Measurements from ENCODE around the gene TOR1AIP1.
A peak's percentile ranks its signal among the peaks of the same experiment; 100 is the strongest.

The TOR1AIP1 gene

DNA sequence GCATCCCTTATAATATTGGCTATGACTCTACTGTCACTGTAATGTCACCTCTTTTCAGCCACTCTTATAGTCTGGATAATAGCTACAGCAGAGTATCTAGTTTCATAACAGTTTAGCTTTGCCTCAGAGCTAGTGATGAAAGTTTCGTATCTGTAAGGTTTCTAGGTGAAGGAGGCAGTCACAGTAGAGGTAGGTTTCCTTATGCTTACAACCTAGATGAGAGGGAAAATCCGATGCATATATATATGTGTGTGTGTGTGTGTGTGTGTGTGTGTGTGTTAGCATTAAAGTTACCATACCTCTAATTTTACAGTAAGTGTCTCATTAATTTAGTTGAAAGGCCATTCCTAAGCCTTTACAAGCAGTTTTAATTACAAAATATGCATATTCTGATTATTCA is 2.3 kb upstream of the TOR1AIP1 start:
- DNase-seq (ENCODE audit: low read depth, low spot score), result no peak

DNA sequence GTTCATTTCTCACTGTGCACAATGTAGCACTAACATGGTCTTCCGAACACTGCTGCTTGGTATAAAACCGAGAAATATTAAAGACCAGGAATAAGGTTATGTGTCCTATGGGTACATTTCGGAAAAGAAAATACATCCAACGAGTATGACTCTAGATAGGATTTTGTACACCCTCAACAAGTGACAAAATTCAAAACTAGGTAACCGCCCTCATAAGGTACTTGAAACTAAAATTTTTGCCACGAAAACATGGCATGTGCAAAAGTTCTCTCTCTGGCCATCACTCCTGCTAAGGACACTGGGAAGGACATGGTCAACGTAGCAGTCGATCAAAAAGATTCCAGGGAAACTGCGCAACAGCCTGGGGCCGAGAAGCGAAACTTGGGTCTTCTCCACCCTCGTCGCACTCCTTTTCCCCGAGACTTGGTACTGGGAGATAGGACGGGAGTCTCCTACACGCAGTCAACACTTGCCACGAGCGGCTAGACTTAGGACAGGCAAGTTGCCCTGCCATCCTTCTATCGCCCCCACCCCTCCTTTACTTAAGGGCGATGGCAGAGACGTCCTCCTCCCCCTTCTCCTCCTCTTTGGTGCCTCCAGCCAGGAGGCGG is 338 bp upstream of the TOR1AIP1 start:
- DNase-seq (ENCODE audit: low read depth, low spot score), result no peak

DNA sequence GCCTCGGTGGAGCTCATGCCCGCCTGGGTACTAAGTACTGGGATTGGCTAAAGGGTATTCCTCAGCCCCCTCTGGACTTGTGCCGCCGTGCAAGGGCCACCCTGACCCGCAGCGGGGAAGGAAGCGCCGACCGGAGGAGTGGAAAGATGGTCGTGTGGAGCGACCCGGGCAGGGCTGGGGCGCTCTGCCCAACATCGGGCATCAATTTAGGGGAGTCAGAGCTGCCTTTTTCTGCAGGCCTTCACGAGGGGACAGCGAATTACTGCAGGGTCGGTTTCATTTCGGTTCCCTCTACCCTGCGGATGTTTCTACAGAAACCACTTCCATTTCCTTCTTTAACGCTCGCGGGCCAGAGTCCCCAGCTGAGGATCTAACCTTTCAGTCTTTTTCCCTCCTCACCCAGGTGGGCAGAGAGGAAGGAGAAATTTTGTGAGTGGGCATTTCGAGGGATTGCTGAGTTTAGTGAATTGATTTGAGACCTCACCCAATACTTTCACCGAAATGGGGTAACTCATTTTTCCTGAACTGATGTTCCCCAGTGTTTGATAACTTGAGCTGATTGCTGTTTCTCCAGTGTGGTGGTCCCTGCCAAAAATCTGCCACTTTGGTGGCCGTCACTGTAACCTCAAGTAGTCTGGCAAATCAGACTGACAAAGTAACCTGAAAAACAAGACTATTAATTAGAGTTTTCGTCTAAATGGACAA is 1.1 kb downstream of the TOR1AIP1 start:
- DNase-seq (ENCODE audit: low read depth, low spot score), result no peak

DNA sequence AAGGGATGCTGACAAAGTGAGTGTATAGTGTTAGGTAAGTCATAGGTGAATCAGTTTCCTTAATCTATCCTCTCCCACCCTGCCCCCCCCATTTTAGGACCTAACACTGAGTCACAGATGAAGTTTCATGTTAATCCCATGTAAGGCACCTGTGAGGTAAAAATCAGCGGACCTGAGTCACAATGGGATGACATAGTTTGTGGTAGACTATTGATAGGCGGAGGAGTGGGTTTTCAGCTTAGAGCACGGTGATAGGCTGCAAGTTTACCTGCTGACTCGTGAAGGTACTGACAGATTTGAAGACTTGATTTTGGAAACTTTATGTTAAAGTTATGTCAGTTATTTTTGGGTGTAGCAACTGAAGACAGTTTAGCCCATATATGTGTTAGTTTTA is 1.7 kb downstream of the TOR1AIP1 start:
- peak; percentile 42 for DNase-seq (ENCODE audit: low read depth, low spot score)

DNA sequence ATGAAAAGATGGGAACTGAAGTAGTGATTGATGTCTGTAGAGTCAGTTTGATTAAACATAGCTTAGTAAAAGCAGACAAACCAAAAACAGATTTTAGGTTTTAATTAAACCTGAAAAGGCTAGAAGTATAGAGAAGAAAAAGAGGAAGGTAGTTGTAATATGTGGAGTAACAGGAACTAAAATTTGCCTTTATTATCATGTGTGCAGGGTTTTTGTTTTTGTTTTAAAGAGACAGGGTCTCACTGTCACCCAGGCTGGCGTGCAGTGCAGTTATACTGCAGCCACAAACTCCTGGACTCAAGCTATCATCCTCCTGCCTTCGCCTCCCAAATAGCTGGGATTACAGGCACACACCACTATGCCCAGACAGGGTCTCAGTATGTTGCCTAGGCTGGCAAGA is 6.0 kb downstream of the TOR1AIP1 start:
- no peak for DNase-seq (ENCODE audit: low read depth, low spot score)

DNA sequence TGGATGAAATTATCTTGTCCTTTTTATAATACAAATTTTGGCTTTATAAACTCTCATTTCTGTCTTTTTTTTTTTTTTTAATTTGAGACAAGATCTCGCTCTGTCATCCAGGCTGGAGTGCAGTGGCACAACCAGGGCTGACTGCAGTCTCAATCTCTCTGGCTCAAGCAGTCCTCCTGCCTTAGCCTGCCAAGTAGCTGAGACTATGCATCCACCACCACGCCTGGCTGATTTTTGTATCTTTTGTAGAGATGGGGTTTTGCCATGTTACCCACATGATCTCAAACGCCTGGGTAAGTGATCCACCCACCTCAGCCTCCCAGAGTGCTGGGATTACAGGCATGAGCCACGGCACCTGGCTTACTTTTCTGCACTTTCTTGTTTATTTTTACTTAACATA is 7.5 kb downstream of the TOR1AIP1 start:
- no peak for DNase-seq (ENCODE audit: low read depth, low spot score)

DNA sequence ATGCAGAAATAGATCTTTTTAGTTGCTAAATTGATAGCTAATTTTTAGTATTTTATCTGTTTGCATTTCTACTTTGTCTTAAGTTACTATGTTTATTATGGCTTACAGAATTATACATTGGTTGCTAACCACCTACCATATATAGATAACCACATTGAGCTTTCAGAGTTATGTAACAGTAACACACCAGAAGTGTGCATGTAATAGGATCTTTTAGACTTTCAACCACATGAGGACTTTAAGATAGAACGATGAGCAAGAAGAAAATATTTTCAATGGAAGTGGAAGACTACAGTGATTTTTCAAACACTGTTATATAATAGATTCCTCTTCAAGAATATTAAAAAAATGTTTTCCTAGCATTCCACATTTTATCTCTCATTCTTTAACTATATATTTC is 28.8 kb downstream of the TOR1AIP1 start:
- no peak for DNase-seq (ENCODE audit: low read depth, low spot score)

DNA sequence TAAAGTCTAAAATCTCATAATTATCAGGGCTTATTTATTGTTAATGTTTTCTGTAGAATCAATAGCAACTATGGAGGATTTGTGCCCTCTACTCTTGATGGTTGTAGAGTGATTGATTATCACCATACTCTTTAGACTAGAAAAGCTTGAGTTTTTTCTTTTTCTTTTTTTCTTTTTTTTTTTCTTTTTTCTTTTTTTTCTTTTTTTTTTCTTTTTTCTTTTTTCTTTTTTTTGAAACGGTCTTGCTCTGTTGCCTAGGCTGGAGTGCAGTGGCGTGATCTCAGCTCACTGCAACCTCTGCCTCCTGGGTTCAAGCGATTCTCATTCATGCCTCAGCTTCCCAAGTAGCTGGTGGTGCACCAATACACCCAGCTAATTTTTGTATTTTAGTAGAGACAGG is 29.7 kb downstream of the TOR1AIP1 start:
- DNase-seq (ENCODE audit: low read depth, low spot score), result no peak

DNA sequence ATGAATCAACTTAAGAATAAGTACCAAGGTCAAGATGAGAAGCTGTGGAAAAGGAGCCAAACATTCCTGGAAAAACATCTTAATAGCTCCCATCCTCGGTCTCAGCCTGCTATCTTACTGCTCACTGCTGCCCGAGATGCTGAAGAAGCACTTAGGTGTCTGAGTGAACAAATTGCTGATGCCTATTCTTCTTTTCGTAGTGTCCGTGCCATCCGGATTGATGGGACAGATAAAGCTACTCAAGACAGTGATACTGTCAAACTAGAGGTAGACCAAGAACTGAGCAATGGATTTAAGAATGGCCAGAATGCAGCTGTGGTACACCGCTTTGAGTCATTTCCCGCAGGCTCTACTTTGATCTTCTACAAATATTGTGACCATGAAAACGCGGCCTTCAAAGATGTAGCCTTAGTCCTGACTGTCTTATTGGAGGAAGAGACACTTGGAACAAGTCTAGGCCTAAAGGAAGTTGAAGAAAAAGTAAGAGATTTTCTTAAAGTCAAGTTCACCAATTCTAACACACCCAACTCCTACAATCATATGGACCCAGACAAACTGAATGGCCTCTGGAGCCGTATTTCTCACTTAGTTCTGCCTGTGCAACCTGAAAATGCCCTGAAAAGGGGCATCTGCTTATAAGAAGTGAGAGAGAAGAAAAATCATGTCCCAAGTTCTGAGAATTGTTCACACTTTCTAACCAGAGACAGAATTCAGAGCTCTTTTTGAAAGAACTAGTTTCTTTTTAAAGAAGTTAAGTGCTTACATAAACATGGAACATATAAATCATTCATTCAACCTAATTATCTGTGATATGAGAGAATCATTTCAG is 35.7 kb downstream of the TOR1AIP1 start:
- no peak for DNase-seq (ENCODE audit: low read depth, low spot score)

DNA sequence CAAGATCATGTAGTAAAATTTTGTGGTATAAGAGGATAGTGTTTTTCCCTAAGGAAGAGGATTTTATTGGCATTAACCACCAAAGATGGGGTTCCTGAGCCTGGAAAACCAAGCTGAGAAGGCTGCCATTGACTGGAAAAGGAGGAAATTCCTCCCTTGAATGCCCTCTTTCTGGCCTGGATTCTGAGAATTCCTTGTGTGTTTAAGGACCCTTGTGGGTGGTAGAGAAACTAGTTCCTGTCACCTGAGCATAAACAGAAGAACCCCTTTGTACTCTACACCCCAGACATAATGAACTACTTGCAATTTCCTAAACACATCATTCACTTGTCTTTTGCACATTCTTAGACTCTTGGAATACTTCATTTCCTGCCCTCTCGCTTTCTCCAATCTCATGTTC is 39.4 kb downstream of the TOR1AIP1 start:
- DNase-seq (ENCODE audit: low read depth, low spot score), result peak; percentile 3

DNA sequence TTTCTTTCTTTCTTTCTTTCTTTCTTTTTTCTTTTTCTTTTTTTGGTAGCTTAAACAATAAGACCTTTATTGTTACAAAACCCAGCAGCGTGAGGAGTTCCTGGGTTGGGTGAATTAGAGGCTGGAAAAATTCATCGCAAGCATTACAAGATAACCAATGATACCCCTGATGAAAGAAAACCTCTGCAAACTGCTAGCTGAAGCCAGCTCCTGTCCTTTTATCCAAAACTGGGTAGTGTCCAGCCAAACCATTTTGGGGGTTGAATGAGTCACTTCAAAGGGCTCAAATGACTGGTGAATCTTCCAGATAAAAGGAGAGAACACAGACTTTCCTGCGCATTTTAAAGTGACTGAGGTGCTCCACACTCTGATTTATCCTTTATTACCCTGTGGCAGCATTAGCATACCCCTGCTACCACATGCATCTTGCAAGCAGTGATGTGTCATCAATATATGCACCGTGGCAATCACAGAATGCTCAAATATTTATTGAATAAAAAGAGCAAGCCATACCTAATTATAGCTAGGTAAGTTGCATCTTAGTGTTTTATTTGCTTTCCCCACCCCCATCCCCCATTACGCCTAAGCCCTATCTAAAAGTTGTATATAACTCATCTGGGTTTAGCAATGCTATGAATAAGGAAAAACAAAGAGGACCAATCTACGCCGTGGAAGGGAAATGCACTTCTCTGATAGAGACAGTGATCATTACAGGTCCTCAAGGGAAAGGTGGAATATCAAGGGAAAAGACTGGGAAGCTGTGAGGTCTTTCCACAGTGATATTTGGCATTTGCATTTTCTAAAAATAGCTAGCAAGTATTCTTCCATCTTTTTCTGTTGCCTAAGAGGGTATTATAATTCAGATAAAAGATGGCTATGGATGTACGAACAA is 40.1 kb downstream of the TOR1AIP1 start:
- DNase-seq (ENCODE audit: low read depth, low spot score), result peak; percentile 5

DNA sequence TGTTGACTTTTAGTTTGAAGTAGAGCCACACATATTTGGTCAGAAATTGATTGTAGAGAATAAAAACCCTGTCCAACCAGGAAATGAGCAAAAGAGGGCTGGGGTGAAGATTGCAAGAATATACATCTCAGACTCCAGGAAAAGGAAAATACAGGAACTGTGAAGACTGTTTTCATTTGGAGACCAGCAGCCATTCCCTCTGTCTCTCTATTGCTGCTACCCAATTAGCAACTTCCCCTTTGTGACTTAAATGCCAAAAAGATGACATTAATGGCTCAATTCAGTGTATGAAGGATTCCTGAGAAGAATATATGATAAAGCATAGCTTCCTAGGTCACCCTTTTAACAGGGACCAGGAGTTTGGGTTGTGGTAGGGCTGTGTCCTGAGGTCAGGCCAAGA is 40.9 kb downstream of the TOR1AIP1 start:
- no peak for DNase-seq (ENCODE audit: low read depth, low spot score)

DNA sequence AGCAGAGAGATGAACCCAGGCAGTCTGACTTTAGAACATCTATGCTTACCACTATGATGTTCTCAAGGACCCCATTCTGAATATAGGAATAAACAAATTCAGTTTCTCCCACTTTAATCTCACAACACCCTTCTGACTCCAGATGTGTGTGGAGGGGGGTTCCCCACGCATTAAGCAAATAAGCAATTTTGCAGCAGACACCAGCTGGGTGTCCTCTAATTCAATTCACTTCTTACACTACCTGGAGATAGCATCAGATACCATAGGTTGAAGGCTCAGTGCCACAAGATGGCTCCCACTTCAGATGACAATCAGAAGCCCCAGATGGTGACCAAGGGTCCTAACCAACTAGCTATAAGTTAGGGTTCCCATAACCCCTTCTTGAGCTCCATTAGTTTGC is 42.2 kb downstream of the TOR1AIP1 start:
- DNase-seq (ENCODE audit: low read depth, low spot score), result no peak

DNA sequence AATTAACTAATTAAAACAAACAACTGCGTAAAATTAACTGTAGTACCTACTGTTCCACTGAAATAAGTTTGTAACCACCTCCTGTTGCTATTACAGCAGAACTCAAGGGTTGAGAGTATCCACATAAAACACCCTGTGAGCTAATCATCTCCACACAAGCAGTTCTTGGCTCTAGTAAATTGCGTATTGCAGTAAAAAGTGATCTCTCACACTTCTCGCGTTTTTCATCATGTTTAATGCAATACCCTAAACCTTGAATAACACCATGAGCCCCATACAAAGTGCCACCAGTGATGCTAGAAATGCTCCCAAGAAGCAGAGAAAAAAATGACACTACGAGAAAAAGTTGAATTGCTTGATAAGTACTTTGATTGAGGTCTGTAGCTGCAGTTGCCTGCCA is 43.2 kb downstream of the TOR1AIP1 start:
- no peak for DNase-seq (ENCODE audit: low read depth, low spot score)

DNA sequence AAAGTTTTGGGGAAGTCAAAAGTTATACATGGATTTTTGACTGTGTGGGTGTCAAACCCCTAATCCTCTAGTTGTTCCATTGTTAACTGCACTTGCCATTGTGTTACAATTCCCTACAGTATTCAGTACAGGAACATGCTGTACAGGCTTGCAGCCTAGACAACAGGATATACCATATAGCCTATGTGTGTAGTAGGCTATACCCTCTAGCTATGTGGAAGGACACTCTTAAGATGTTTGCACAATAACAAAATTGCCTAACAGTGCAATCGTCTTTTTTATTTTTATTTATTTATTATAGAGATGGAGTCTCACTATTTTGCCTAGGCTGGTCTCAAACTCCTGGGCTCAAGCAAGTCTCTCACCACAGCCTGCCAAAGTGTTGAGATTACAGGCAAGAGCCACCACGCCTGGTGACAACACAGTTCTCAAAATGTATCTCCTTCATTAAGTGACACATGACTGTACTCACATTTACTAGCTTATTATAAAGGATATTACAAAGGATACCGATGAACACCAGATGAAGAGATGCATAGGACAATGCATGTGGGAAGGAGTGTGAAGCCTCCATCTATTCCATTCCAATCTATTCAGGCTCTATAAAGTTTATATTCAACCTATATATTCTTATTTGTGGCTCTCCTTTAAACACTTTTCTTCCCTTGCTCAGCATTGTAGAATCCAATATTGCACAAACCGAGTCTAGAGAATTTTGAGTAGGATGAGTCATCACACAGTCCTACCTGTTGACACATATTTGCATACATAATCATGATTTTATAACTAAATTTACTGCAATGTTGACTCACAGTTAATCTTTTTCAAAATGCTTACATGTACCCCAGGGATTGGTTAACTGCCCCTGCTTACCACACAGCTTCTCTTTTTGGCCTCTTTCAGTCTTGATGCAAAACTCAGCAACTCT is 44.1 kb downstream of the TOR1AIP1 start:
- peak; percentile 48 for DNase-seq (ENCODE audit: low read depth, low spot score)

DNA sequence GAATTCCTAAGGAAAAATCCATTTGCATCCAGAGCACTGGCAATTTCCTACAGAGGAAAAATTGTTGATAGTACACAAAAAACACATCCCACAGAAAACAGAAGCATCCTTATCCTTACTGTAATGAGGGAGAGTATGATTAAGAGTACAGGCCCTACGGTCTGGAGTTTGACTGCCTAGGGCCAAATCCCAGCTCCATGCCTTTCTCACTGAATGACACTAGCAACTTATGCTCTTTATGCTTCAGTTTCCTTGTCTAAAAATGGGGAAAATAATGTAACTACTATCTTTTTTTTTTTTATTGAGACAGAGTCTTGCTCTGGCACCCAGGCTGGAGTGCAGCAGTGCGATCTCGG is 44.7 kb downstream of the TOR1AIP1 start:
- no peak for DNase-seq (ENCODE audit: low read depth, low spot score)

DNA sequence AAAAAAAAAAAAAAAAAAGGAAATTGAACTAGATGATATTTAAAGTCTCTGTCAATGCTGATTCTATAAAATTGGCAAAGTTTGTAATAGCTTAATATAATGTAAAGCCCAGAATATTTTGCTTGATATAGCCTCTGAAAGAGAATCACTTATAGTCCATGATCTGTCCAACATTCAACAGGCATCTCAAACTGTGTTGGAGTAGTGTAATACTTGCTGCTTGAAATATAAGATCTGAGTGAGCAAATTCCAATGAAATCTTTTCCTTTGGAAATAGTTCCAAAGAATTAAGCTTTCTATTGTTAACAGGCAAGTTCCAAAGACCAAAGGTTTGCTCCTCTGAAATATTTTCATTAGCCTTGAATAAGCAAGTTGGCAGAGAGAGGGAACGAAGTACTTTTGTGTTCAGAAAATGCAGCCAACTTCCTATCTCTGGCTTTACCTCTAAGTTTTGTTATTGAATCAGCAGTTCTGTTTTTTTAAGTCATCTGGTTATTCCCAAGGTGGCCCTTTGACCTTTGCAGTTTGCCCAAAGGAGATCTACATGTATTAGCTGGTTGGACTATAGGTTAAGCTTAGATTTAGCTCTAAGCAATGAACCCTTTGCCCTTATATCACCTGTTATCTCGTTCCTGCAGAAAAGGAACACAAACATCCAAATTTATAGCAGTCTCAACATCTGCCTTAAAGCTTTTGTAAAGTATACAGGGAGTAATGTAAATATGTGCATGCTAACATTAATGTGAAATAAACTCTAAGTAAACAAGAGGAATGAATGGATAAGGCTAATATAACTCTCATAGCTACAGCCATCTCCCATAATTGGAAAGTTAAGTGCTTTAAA is 48.1 kb downstream of the TOR1AIP1 start:
- DNase-seq (ENCODE audit: low read depth, low spot score), result peak; percentile 53

DNA sequence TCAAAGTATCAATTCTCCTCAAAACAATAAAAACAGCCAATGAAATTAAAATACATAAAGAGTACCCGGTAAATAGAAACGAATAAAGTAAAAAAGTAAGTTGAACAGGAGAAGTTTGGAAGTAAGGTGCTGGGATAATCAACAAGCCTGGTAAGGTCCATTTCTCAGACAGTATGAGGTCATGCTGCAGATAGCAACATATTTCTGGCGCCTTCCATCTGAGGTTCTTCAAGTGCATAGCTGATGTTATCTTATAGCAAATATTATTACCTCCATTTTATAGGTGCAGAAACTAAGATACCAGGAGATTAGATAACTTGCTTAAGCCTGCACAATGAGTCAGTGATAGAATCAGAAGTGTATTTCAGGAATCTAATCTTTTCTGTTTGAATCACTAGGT is 48.8 kb downstream of the TOR1AIP1 start:
- DNase-seq (ENCODE audit: low read depth, low spot score), result no peak

DNA sequence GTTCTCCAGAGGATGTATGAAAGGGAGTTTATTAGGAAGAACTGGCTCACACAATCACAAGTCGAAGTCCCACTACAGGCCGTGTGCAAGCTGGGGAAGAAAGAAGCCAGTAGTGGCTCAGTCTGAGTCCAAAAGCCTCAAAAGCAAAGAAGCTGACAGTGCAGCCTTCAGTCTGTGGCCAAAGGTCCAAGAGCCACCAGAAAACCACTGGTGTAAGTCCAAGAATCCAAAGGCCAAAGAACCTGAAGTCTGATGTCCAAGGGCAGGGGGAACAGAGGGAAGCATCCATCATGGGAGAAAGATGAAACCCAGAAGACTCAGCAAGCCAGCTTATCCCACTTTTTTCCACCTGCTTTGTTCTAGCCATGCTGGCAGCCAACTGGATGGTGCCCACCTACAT is 51.1 kb downstream of the TOR1AIP1 start:
- no peak for DNase-seq (ENCODE audit: low read depth, low spot score)

DNA sequence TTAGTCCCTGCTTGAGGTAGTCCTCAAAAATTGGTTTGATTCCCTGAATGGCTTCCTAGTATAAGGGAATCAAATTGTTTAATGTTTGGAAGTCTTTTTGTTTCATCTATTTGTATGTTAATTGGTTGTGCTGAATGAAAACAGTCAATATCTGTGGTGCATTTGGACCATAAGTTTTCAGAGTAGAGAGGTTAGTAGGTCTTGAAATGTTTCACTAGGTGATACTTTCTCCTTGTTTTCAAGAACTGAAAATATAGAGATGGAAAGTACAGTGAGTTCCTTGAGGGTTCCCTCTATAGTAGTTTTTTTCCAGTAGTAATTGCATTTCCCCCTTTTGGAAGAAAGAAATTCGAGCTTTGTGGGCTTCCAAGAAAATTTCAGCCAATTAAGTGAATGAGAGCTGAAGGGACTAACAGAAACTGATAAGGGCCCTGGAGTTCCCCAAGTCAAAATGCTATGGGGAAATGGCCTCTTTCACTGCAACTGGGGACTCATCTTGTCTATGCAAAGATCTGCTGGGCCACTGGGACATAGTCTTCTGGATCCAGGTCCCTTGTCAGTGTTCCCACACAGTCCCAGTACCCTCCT is 53.9 kb downstream of the TOR1AIP1 start:
- no peak for DNase-seq (ENCODE audit: low read depth, low spot score)
